SHP77 (cell line): Measurements from ENCODE around the gene SLC39A1.

Source experiments
- DNase-seq, 2 experiments: peaks; one replicate each; lab custom pipeline; 2025; lab: John Stamatoyannopoulos, UW

Gene SLC39A1

GRCh38 chr1:153976819-153977249, 13.5 kb upstream of the SLC39A1 start:
- DNase-seq = no peak

GRCh38 chr1:153973525-153973924, 10.2 kb upstream of the SLC39A1 start:
- DNase-seq = no peak

- no peak for DNase-seq
These were observed 9.7 kb upstream of the SLC39A1 start for GRCh38 chr1:153973071-153973470.

GRCh38 chr1:153970346-153970745, 7.0 kb upstream of the SLC39A1 start:
- no peak for DNase-seq

- no peak for DNase-seq
These were observed 5.6 kb upstream of the SLC39A1 start for GRCh38 chr1:153968972-153969371.

GRCh38 chr1:153968408-153968807, 5.1 kb upstream of the SLC39A1 start:
- no peak for DNase-seq

GRCh38 chr1:153968000-153968363, 4.6 kb upstream of the SLC39A1 start:
- peak in 1 of 2 experiments; percentile 47 for DNase-seq

- peak; percentile 99 for DNase-seq
These were observed 4.0 kb upstream of the SLC39A1 start, which contains the start of gene CREB3L4 for GRCh38 chr1:153967107-153967999. TSS of gene CREB3L4 (plus strand) at chr1:153967902. CDS start at chr1:153968526, 624 bp downstream.

- peak; percentile 53 to 67 for DNase-seq
These were observed 554 bp upstream of the SLC39A1 start for GRCh38 chr1:153963850-153964331.

GRCh38 chr1:153962088-153963029, 978 bp downstream of the SLC39A1 start:
- peak in 1 of 2 experiments; percentile 18 for DNase-seq

- no peak for DNase-seq
These were observed 1.9 kb downstream of the SLC39A1 start for GRCh38 chr1:153961421-153961820.

GRCh38 chr1:153960206-153960605, 3.1 kb downstream of the SLC39A1 start:
- no peak for DNase-seq

GRCh38 chr1:153959454-153959853, 3.9 kb downstream of the SLC39A1 start:
- no peak for DNase-seq

GRCh38 chr1:153958961-153959260, 4.4 kb downstream of the SLC39A1 start:
- DNase-seq = no peak

GRCh38 chr1:153958111-153958960, 5.0 kb downstream of the SLC39A1 start, which contains the start of gene CRTC2:
TSS of gene CRTC2 (minus strand) at chr1:153958612. CDS start at chr1:153958497, 115 bp downstream.
- DNase-seq = peak; percentile 100

- peak in 1 of 2 experiments; percentile 57 for DNase-seq
These were observed 5.6 kb downstream of the SLC39A1 start for GRCh38 chr1:153957744-153958110.

GRCh38 chr1:153956997-153957715, 6.2 kb downstream of the SLC39A1 start:
- DNase-seq = no peak

- DNase-seq = no peak
These were observed 8.5 kb downstream of the SLC39A1 start for GRCh38 chr1:153954826-153955225.

- no peak for DNase-seq
These were observed 9.4 kb downstream of the SLC39A1 start for GRCh38 chr1:153953859-153954365.

GRCh38 chr1:153951801-153952200, 11.5 kb downstream of the SLC39A1 start:
- DNase-seq = no peak

GRCh38 chr1:153951183-153951582, 12.2 kb downstream of the SLC39A1 start:
- DNase-seq = no peak
